IPS DF 6.9 (cell line): ENCODE measurements around the gene NFAT5.
"Not testable (repeated sequence)": the region's sequence is repeated elsewhere in the genome, so short reads cannot be mapped to it uniquely, and the experiment has no call there.

Source experiments
- DNase-seq: peaks from one replicate; pipeline ENCODE4 v3.0.0-alpha.2; 2013; ENCODE audit warnings: low read depth, low spot score
- H3K27ac ChIP-seq: one replicate; pipeline ENCODE4 v1.5.1; 2013; ENCODE audit warnings: low read length, control low read depth
- H3K27me3 ChIP-seq: 2 replicates; pipeline ENCODE4 v1.6.1; 2013; ENCODE audit warnings: mild to moderate bottlenecking, low read length; ENCODE audit not compliant: control insufficient read depth, insufficient read depth
- H3K36me3 ChIP-seq: 2 replicates; pipeline ENCODE4 v1.6.1; 2013; ENCODE audit warnings: low read length; ENCODE audit not compliant: control insufficient read depth, insufficient read depth
- H3K4me1 ChIP-seq: 2 replicates; pipeline ENCODE4 v1.6.1; 2013; ENCODE audit warnings: low read length; ENCODE audit not compliant: control insufficient read depth, insufficient read depth
- H3K4me3 ChIP-seq: 2 replicates; pipeline ENCODE4 v1.5.1; 2013; ENCODE audit warnings: mild to moderate bottlenecking, low read length
- H3K9me3 ChIP-seq: 2 replicates; pipeline ENCODE4 v1.6.1; 2013; ENCODE audit warnings: low read length, inconsistent platforms; ENCODE audit not compliant: control insufficient read depth, insufficient read depth
- WGBS: extraction: QIAGEN DNeasy Blood & Tissue Kit; methylation state at CpG from one replicate; pipeline ENCODE4 v1.1.7; 2013; ENCODE audit warnings: mixed read lengths, missing lambda C conversion rate; ENCODE audit not compliant: insufficient read length, insufficient coverage; 5-methylcytosine and 5-hydroxymethylcytosine counted together

Gene NFAT5

GRCh38 chr16:69531988-69532387 is 33.8 kb upstream of the NFAT5 start:
- no peaks in the 10 kb centered on the region for H3K36me3 ChIP-seq
- H3K9me3 ChIP-seq = no peaks in the 10 kb centered on the region
- no peaks in the 10 kb centered on the region; the same call in 1 of the 2 replicates for H3K4me1 ChIP-seq
- H3K4me3 ChIP-seq = no peak overlapping the region
- no peak overlapping the region for H3K27ac ChIP-seq
- DNase-seq = no peak
- WGBS = no CpG with 5 or more reads among the region's 1 CpG
- H3K27me3 ChIP-seq = no peaks in the 10 kb centered on the region

GRCh38 chr16:69532641-69533455 is 32.9 kb upstream of the NFAT5 start:
- no peak for DNase-seq
- H3K27me3 ChIP-seq = no peaks in the 10 kb centered on the region
- no peaks in the 10 kb centered on the region for H3K9me3 ChIP-seq
- no peak overlapping the region for H3K27ac ChIP-seq
- no CpG with 5 or more reads among the region's 9 CpGs for WGBS
- no peaks in the 10 kb centered on the region for H3K36me3 ChIP-seq
- H3K4me3 ChIP-seq = no peak overlapping the region
- H3K4me1 ChIP-seq = no peaks in the 10 kb centered on the region; the same call in 1 of the 2 replicates

GRCh38 chr16:69534720-69535119 is 31.0 kb upstream of the NFAT5 start:
- WGBS = no CpG with 5 or more reads among the region's 3 CpGs
- DNase-seq = no peak
- Histone ChIP-seq H3K36me3 (no peaks in the 10 kb centered on the region), H3K27me3 (no peaks in the 10 kb centered on the region), H3K27ac (no peak overlapping the region), H3K4me1 (no peaks in the 10 kb centered on the region; the same call in 1 of the 2 replicates), H3K4me3 (no peak overlapping the region), H3K9me3 (no peaks in the 10 kb centered on the region)

GRCh38 chr16:69535123-69536050 is 30.4 kb upstream of the NFAT5 start:
- Histone ChIP-seq H3K27me3 (no peaks in the 10 kb centered on the region), H3K27ac (no peak overlapping the region), H3K36me3 (no peaks in the 10 kb centered on the region), H3K4me3 (no peak overlapping the region), H3K4me1 (no peaks in the 10 kb centered on the region; the same call in 1 of the 2 replicates), H3K9me3 (no peaks in the 10 kb centered on the region)
- WGBS = 100% methylated on average over 4 of the region's 8 CpGs
- no peak for DNase-seq

- H3K4me1 ChIP-seq = no peaks in the 10 kb centered on the region
- no peaks in the 10 kb centered on the region for H3K9me3 ChIP-seq
- H3K27ac ChIP-seq = no peak overlapping the region
- no peaks in the 10 kb centered on the region for H3K27me3 ChIP-seq
- no CpG with 5 or more reads among the region's 2 CpGs for WGBS
- H3K36me3 ChIP-seq = no peaks in the 10 kb centered on the region
- DNase-seq = no peak
- H3K4me3 ChIP-seq = no peak overlapping the region
Observed at GRCh38 chr16:69537706-69538080, 28.1 kb upstream of the NFAT5 start.

GRCh38 chr16:69538808-69539207 is 27.0 kb upstream of the NFAT5 start:
- no peaks in the 10 kb centered on the region for H3K9me3 ChIP-seq
- no peak overlapping the region for H3K27ac ChIP-seq
- WGBS = no CpG with 5 or more reads among the region's 1 CpG
- H3K27me3 ChIP-seq = no peaks in the 10 kb centered on the region
- no peaks in the 10 kb centered on the region for H3K4me1 ChIP-seq
- no peaks in the 10 kb centered on the region for H3K36me3 ChIP-seq
- no peak for DNase-seq
- no peak overlapping the region for H3K4me3 ChIP-seq

GRCh38 chr16:69542974-69543373 is 22.8 kb upstream of the NFAT5 start:
- Histone ChIP-seq H3K27ac (no peak overlapping the region), H3K9me3 (no peaks in the 10 kb centered on the region)

GRCh38 chr16:69544088-69544487 is 21.7 kb upstream of the NFAT5 start:
- Histone ChIP-seq H3K36me3 (no peaks in the 10 kb centered on the region), H3K9me3 (no peaks in the 10 kb centered on the region), H3K4me1 (no peaks in the 10 kb centered on the region), H3K27ac (no peak overlapping the region), H3K4me3 (no peak overlapping the region), H3K27me3 (no peaks in the 10 kb centered on the region)
- DNase-seq = no peak
- no CpG with 5 or more reads among the region's 3 CpGs for WGBS

More at GRCh38 chr16:69542974-69543373, 22.8 kb upstream of the NFAT5 start:
- Histone ChIP-seq H3K27me3 (no peaks in the 10 kb centered on the region), H3K4me3 (no peak overlapping the region), H3K4me1 (no peaks in the 10 kb centered on the region), H3K36me3 (no peaks in the 10 kb centered on the region)
- no peak for DNase-seq

- WGBS = no CpG with 5 or more reads among the region's 6 CpGs
Observed at GRCh38 chr16:69546663-69547062, 19.1 kb upstream of the NFAT5 start.

GRCh38 chr16:69553332-69553731 is 12.4 kb upstream of the NFAT5 start:
- H3K27me3 ChIP-seq = no peaks in the 10 kb centered on the region
- H3K36me3 ChIP-seq = no peaks in the 10 kb centered on the region
- WGBS = no CpG with 5 or more reads among the region's 4 CpGs
- no peak overlapping the region for H3K4me3 ChIP-seq
- no peak overlapping the region for H3K27ac ChIP-seq
- no peak for DNase-seq
- no peaks in the 10 kb centered on the region for H3K4me1 ChIP-seq
- H3K9me3 ChIP-seq = no peaks in the 10 kb centered on the region

More at GRCh38 chr16:69546663-69547062, 19.1 kb upstream of the NFAT5 start:
- H3K4me3 ChIP-seq, DNase-seq, H3K27ac ChIP-seq, H3K9me3 ChIP-seq, H3K27me3 ChIP-seq, H3K36me3 ChIP-seq, H3K4me1 ChIP-seq: not testable (repeated sequence)
